HL-60/S4 treated with phorbol 12-myristate 13-acetate at 8.2 ng/mL for 4 days and 3 days (cell line): Measurements from ENCODE around the gene CCM2.

Experiments used
- in situ Hi-C: fragments of 300-500 bp; cut with MboI; formaldehyde crosslinking; loops from 2 replicates; pipeline ENCODE4 v1.15.0; 2022; ENCODE audit warnings: low sequenced_read_pairs

CCM2 gene

DNA sequence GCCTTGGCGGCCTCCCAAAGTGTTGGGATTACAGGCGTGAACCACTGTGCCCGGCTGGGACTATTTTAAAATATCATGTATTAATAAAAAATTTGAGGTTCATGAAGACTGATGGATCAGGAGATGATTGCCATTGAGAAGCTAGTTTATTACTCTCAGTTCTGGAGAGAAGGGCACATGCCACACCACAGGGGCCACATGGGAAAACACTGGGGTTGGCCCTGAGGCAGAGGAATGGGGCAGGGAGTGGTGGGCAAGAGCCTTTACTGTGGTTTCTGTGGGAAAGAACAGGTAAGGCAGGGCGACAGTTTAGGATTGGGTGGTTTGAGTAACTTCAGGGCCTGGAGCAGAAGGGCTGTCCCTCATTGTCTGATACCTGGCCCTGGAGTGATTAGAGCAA lies 118.3 kb downstream of the CCM2 start:
- in situ Hi-C loops, result no loop called here

DNA sequence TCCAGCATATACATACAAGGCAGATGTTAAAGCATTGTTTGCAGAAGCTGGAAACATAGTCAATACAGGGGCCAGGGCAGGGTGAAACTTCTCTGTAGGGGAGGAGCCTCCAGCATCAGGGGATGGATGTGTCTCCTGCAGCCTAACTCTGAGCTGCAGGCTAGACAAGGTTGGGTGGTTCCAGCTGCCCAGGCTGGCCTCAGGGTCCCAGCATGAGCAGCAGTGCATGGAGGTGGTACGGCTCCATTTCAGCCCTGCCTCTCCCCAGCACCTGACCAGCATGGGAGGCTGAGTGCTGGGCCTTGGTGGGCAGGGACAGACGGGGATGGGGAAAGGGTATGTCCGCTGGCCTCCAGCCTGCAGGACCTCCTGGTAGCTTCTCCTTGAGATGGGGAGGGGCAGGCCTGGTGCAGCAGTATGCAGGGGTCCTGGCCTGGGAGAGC lies 118.9 kb downstream of the CCM2 start:
- in situ Hi-C loops, result no loop called here

DNA sequence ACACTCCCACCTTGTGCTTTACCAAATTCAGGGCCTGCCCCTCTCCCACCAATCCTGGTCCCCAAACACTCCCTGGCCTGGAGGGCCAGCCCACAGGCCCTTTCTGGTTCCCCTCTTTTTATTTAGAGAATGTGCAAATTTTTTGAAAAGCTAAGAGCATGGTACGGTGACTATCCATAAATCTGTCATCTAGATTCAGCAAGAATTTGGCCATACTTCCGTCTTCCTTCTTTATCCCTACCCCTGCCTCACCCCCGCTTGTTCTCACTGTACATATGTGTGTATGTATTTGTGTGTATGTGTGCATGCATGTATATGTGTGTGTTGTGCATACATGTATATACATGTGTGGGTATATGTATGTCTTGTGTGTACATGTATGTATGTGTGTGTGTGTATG lies 119.5 kb downstream of the CCM2 start:
- in situ Hi-C loops, result no loop called here

DNA sequence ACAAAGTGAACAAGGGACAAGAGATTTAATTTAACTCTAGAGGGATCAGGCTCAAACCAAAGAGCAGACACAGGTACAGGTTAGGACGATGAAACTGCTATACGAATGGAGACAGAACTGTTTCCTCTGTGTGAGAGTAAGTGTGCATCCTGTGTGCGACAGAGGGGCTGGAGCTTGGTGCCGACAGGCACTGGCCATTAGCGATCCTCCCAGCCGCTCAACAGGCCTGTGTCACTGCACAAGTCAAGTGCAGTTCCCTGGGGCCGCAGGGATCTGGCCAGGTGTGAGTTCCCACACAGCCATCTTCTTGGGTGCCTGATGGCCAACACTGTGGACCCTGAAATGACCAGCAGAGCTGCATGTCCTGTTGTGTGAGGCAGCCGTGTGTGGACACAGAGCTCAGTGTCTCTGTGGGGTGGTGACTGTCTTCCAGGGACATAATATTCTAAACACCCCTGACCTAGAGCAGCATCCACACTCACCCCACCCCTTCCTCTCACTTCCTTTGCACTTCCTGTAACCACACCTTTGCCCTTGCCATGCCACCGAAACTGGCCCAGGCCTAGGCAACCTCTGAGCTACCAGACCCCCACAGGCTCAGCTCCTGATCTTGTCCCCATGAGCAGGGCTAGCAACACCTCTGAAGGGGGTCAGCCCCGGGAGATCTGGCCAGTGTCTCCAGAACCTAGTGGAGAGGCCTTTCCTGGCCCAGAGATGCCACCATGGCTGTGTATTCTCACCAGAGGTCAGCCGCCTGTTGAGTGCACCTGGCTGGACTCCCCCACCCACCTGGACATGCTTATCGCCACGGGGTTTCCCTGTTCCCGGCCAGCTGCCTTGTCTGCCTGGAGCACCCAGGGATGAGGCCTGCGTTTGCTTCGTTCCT lies 123.2 kb downstream of the CCM2 start:
- in situ Hi-C loops, result no loop called here

DNA sequence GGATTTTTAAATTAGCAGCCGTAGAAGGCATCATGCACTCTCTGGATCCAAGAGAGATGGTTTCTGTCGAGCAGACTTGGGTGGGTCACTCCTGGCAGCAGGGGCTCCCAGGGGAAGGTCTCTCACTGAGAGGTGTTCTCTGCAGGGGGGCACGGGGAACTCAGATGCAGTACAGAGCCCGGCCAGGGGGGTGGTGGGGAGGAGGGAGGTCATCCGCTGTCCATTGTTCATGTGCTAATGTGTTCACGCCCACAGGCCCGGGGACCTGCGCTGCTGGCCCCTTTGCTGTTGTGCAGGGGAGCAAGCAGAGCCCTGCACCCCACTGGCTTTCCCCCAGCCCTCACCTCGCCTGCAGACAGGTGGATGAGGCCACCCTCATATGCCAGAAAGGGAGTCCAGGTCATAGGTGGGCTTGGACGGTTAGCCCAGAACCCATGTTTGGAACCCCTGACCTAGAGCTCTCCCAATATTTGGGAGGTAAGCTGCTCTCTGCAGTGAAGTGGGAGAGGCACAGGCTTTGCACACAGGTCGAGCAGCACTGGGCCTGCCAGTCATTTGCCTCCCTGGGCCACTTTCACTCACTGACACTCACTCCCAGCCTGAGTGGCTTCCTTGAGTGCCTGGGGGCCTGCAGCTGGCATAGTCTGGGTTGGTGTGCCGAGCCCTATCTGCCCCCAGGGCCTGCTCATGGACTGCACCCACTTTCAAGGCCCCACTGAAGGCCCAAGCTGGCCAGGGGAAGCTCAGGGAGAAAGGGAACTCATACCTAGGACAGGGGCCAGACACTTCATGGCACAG lies 124.1 kb downstream of the CCM2 start:
- in situ Hi-C loops, result no loop called here

DNA sequence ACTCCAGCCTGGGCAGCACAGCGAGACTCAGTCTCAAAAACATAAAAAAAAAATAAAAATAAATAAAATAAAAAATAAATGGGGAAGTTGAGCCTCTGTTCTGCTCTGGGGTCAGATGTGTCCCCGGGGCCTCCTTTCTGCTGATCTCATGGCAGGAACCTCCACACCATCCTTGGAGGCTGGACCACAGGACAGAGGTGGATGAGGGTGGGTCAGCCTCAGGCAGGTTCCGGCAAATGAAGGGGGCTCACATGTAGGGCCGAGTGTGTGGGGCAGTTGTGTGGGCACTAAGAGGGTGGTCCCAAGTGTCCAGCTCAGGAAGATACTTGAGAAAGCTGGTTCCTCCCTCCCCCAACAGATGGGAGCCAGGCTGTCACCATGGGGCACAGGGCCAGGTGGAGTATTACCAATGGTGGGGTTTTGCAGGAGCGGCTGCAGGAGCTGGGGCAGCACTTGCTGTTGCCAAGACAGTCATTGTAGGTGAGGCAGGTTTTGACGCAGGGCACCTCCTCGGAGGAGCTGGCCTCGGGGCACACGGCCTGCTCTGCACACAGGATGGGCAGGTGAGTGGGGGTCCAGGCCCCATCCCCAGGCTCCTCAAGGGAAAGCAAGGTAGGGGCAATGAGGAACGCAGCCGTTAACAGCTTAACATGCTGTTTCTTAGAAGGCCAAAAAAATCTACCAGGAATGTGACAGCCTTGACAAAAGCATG lies 125.3 kb downstream of the CCM2 start:
- in situ Hi-C loops, result loop anchor here (25.0 kb wide), 1 partner anchor 538 kb away; the partner anchor contains the start of gene TMED4
